Thyroid gland (tissue), 4 donors: Measurements from ENCODE around the gene PCDH1. TPM values are rescaled to one million over a fixed set of nuclear protein-coding genes. Genes with fewer than 3 reads are reported as not detected.
A peak's percentile ranks its signal among the peaks of the same experiment; 100 is the strongest.

Experiments used
- DNase-seq, 2 donors: peaks; one replicate each; pipeline ENCODE4 v3.0.0-alpha.2; 2019
- H3K27ac ChIP-seq, 3 donors: fragments of 200-600 bp; sonication (generic); 1 replicate in 2 of 3; 2 replicates in 1 of 3; pipeline ENCODE4 v1.5.1; 2016 to 2019; ENCODE audit warnings: mild to moderate bottlenecking in 1 of 3, moderate library complexity in 1 of 3
- H3K27me3 ChIP-seq: fragments of 200-600 bp; sonication (generic); one replicate; pipeline ENCODE4 v1.5.1; 2019
- H3K36me3 ChIP-seq, 2 donors: fragments of 200-600 bp; sonication (generic); one replicate each; pipeline ENCODE4 v1.5.1; 2016 to 2019
- H3K4me1 ChIP-seq, 2 donors: fragments of 200-600 bp; sonication (generic); one replicate each; pipeline ENCODE4 v1.5.1; 2017 to 2019
- H3K4me3 ChIP-seq, 3 donors: fragments of 200-600 bp; sonication (generic); replicated peaks in 1 of 3; 1 replicate in 2 of 3; 2 replicates in 1 of 3; pipeline ENCODE4 v1.5.1; 2016; ENCODE audit warnings: mild to moderate bottlenecking in 1 of 3
- H3K9me3 ChIP-seq: fragments of 200-600 bp; sonication (generic); one replicate; pipeline ENCODE4 v1.5.1; 2017
- POLR2A ChIP-seq, 2 donors: fragments of 450-650 bp; IDR thresholded peaks; one replicate each; pipeline ENCODE4 v1.6.1; 2017; ENCODE audit warnings: antibody characterized with exemption in 2 of 2, mild to moderate bottlenecking in 2 of 2, moderate library complexity in 1 of 2
- WGBS, 2 donors: methylation state at CpG; one replicate each; pipeline ENCODE4 v1.1.5; 2017; 5-methylcytosine and 5-hydroxymethylcytosine counted together
- intact Hi-C: fragments of 100-400 bp; cut with DNase I; formaldehyde crosslinking; loops from one replicate; pipeline ENCODE4 v1.15.1; 2023
- total RNA-seq, 4 donors: library from RNA; depleted of rRNA; stranded (reverse); fragments of >200 nt; gene quantifications; one replicate each; pipeline ENCODE4 v1.2.3, GENCODE V29; 2016
- TF ChIP-seq, protein P1 (sequence below), 6 experiments: fragments of 200-600 bp in 3 of 6; fragments of 450-650 bp in 3 of 6; sonication (generic) in 3 of 6; IDR thresholded peaks; one replicate each; pipeline ENCODE4 v1.5.1; 2016 to 2019; ENCODE audit warnings: antibody characterized with exemption in 6 of 6, mild to moderate bottlenecking in 2 of 6, inconsistent platforms in 1 of 6, moderate library complexity in 1 of 6

The PCDH1 gene
- total RNA-seq, 4 donors from 2014 or later, result 23.4 to 76.2 (median 37.5) TPM

DNA sequence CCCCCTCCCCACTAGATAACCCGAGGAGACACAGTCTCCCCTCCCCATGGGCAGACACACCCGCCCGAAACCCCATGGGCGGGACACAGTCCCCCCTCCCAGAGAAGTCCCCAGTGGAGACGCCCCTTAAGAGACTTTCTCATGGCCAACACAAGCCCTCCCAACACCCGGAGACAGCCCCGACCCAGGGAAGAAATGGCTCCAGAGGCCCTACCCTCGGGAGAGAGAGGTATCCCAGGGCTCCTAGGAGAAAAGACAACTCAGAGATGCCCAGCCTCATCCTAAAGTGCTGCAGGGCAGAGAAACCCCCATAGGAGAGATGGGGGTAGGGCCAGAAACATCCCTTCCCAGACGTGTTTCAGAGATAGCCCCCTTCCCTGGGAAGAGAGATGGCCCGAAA, 27.4 kb downstream of the PCDH1 start:
- H3K27ac ChIP-seq, result peak overlapping the region; percentile 71 to 99 (median 95)
- no peaks in the 10 kb centered on the region for H3K36me3 ChIP-seq
- intact Hi-C loops, result no loop called here
- H3K27me3 ChIP-seq, result no peaks in the 10 kb centered on the region
- 30 to 59% methylated on average over 2 to 6 of the region's 10 CpGs for WGBS, 2 donors
- no peak for DNase-seq
- TF ChIP-seq, protein P1, sequence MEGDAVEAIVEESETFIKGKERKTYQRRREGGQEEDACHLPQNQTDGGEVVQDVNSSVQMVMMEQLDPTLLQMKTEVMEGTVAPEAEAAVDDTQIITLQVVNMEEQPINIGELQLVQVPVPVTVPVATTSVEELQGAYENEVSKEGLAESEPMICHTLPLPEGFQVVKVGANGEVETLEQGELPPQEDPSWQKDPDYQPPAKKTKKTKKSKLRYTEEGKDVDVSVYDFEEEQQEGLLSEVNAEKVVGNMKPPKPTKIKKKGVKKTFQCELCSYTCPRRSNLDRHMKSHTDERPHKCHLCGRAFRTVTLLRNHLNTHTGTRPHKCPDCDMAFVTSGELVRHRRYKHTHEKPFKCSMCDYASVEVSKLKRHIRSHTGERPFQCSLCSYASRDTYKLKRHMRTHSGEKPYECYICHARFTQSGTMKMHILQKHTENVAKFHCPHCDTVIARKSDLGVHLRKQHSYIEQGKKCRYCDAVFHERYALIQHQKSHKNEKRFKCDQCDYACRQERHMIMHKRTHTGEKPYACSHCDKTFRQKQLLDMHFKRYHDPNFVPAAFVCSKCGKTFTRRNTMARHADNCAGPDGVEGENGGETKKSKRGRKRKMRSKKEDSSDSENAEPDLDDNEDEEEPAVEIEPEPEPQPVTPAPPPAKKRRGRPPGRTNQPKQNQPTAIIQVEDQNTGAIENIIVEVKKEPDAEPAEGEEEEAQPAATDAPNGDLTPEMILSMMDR (IDR thresholded peaks at IDR 0.05), result no peak
- no peak for TF ChIP-seq POLR2A (IDR thresholded peaks at IDR 0.05)
- peaks cover 16 to 32% of the 10 kb centered on the region in 2 donors for H3K4me1 ChIP-seq
- peak overlapping the region in 1 of 3 donors; percentile 66 for H3K4me3 ChIP-seq
- no peaks in the 10 kb centered on the region for H3K9me3 ChIP-seq

DNA sequence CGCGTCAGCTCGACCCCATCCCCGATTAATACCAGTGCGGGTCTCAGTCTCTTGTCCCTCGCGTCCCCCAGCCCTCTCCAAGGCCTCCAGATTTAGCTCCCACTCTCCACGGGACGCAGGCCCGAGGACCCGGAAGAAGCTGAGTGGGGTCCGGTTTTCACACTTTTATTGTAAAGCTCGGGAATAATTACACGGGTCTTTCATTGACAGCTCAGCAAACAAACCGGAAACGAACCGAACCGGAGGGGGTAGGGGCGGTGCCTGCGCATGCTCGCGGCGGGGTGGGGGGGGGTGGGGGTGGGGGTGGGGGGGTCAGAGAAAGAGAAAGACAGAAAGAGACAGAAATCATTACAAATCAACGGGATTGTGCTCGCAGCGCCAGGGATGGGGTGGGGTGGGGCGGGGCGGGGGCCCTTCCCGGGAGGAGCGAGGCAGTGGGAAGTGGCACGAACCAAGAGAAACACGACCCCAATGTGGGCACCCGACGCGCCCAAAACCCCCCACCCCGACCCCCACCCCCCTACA, 27.9 kb downstream of the PCDH1 start:
- H3K4me1 ChIP-seq, result peaks cover 16 to 32% of the 10 kb centered on the region in 2 donors
- no peak for TF ChIP-seq POLR2A (IDR thresholded peaks at IDR 0.05)
- TF ChIP-seq, protein P1 (IDR thresholded peaks at IDR 0.05), result no peak

DNA sequence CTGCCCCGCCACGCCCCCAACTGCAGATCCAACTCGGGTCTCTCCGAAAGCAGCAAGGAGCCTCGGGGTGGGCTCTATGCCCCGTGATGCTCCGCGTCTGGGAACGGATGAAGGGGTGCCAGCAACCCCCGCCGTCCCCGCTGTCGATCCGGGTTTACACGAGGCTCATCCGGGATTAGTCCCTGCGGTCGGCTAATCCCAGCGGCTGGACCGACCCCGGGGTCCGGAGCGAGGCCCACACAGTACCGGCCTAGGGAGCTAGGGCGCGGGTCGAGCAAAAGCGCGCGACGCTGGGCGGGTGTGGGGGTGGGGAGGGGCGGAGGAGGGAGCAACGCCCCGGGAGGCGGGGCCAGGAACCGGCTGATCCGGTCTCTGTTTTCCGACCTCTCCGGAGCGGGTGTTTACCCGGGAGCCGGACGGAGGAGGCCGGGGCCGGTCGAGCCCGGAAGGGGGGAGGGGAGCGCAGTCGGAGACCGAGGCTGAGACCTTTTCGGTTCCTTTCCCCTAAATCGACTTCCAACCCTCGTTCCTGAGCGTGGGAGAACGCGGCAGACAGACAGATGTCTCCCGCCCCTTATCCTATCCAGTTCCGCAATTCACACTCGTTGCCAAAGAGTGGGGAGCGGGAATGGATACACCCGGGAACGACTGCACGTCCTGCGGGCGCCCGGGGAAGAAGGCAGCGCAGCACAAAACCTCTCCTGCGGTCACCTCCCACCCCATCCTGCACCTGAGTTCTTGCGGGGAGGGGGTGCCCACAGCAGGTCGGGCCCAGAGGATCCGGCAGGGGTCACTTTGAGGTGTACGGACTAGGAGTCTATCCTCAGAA, 28.6 kb downstream of the PCDH1 start:
- peak; percentile 54 to 89 for TF ChIP-seq POLR2A (IDR thresholded peaks at IDR 0.05)
- TF ChIP-seq, protein P1 (IDR thresholded peaks at IDR 0.05), result peak in 2 of 6 experiments; percentile 12 to 26
- WGBS, 2 donors, result 0 to 1% methylated on average over 35 to 56 of the region's 73 CpGs
- intact Hi-C loops, result no loop called here
- Histone ChIP-seq H3K4me3 (peak overlapping the region; percentile 66 to 97 (median 89)), H3K27ac (peak overlapping the region; percentile 95 to 99 (median 99)), H3K4me1 (peaks cover 16 to 32% of the 10 kb centered on the region in 2 donors), H3K27me3 (no peaks in the 10 kb centered on the region), H3K36me3 (no peaks in the 10 kb centered on the region), H3K9me3 (no peaks in the 10 kb centered on the region)
- DNase-seq, result peak; percentile 94 to 96

More for the DNA sequence above, 27.9 kb downstream of the PCDH1 start:
- no peaks in the 10 kb centered on the region for H3K36me3 ChIP-seq
- H3K9me3 ChIP-seq, result no peaks in the 10 kb centered on the region
- no peaks in the 10 kb centered on the region for H3K27me3 ChIP-seq
- peak; percentile 61 to 62 for DNase-seq
- WGBS, 2 donors, result 0% methylated on average over 21 to 30 of the region's 36 CpGs
- H3K4me3 ChIP-seq, result peak overlapping the region; percentile 66 to 97 (median 89)
- H3K27ac ChIP-seq, result peak overlapping the region; percentile 95 to 99 (median 99)
- intact Hi-C loops, result no loop called here

DNA sequence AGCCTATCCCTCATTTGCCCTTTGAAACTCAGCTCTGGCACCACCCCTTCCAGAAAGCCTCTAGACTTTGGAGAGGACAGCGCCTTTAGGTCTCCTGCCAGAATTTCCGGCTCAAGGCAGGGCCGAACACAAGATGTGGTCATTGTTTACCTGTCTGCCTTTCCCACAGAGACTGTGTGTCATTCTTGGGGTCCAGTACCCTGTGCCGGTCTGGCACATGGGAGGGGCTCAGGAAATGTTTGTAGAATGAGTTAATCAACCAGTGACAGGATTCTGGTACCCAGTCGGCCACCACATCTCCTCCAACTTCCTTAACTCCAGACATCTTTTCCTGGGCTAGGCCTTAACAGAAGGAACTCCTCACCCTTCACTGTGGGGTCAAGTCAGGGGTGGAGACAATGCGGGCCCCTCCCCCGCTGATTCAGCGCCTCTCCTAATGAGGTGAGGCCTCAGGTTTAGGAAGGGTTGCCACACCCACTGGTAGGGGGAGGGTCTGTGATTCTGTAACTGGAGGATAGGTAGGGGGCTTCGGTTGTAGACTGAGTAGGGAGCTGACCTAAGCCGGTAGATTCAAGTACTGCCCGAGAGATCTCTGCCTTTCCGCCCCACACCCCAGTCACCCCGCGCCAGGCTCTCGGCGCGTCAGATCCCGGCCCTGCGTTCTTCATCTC, 29.3 kb downstream of the PCDH1 start:
- H3K27ac ChIP-seq, result peak overlapping the region; percentile 95 to 99 (median 99)
- intact Hi-C loops, result no loop called here
- DNase-seq, result peak; percentile 59 to 61
- H3K36me3 ChIP-seq, result no peaks in the 10 kb centered on the region
- TF ChIP-seq, protein P1 (IDR thresholded peaks at IDR 0.05), result no peak
- peak in 1 of 2 donors; percentile 28 for TF ChIP-seq POLR2A (IDR thresholded peaks at IDR 0.05)
- 14% methylated on average over 17 to 19 of the region's 19 CpGs for WGBS, 2 donors
- H3K27me3 ChIP-seq, result no peaks in the 10 kb centered on the region
- H3K4me1 ChIP-seq, result peaks cover 22 to 35% of the 10 kb centered on the region in 2 donors
- H3K4me3 ChIP-seq, result peak overlapping the region; percentile 33 to 66 (median 61)
- no peaks in the 10 kb centered on the region for H3K9me3 ChIP-seq
